NB4 (cell line): ENCODE data around the gene SYT8.

Experiments used
- CTCF ChIP-seq: IDR thresholded peaks from one replicate; pipeline ENCODE4 v1.5.1; 2012; ENCODE audit warnings: low read depth, low read length
- MAX ChIP-seq: IDR thresholded peaks from 2 replicates; pipeline ENCODE4 v1.6.1; 2011; ENCODE audit warnings: low read depth, low read length
- MYC ChIP-seq: IDR thresholded peaks from 2 replicates; pipeline ENCODE4 v1.6.1; 2011; ENCODE audit warnings: low read depth, low read length
- POLR2A ChIP-seq: IDR thresholded peaks from 2 replicates; pipeline ENCODE4 v1.6.1; 2011; ENCODE audit warnings: mild to moderate bottlenecking; ENCODE audit not compliant: insufficient read length; ENCODE audit errors: extremely low read depth

- TF ChIP-seq MYC (no peak), CTCF (no peak), POLR2A (no peak), MAX (no peak)
Measured at GRCh38 chr11:1830322-1831223, 4.2 kb upstream of the SYT8 start.
